HEK293T (cell line): Measurements from ENCODE around the gene XRCC6.

ENCODE experiments used
- CTCF ChIA-PET: fragments of 350-600 bp; formaldehyde crosslinking; extraction: SDS; loops from one replicate; lab custom pipeline; 2021; ENCODE audit warnings: antibody characterized with exemption, inconsistent platforms; lab: Yijun Ruan, JAX
- POLR2A ChIA-PET: fragments of 350-600 bp; formaldehyde crosslinking; extraction: SDS; loops from one replicate; lab custom pipeline; 2020; ENCODE audit warnings: antibody characterized with exemption, inconsistent platforms; lab: Yijun Ruan, JAX
- DNase-seq: peaks from one replicate; pipeline ENCODE4 v3.0.0; 2012; ENCODE audit warnings: mixed read lengths; ENCODE audit errors: extremely low spot score
- ARNT ChIP-seq: fragments of 450-650 bp; IDR thresholded peaks from 2 replicates; pipeline ENCODE4 v1.6.1; 2017; ENCODE audit warnings: mild to moderate bottlenecking
- BHLHE40 ChIP-seq: fragments of 450-650 bp; IDR thresholded peaks from 2 replicates; pipeline ENCODE4 v1.6.1; 2016; ENCODE audit warnings: mild to moderate bottlenecking, moderate library complexity, borderline replicate concordance
- CTBP1 ChIP-seq: fragments of 450-650 bp; IDR thresholded peaks from 2 replicates; pipeline ENCODE4 v1.6.1; 2016; ENCODE audit warnings: borderline replicate concordance
- ELF4 ChIP-seq: fragments of 450-650 bp; IDR thresholded peaks from 2 replicates; pipeline ENCODE4 v1.6.1; 2017; ENCODE audit warnings: antibody characterized with exemption
- FOXA1 ChIP-seq: fragments of 450-650 bp; IDR thresholded peaks from 2 replicates; pipeline ENCODE4 v1.6.1; 2016; ENCODE audit warnings: mild to moderate bottlenecking
- FOXK2 ChIP-seq: fragments of 450-650 bp; IDR thresholded peaks from 2 replicates; pipeline ENCODE4 v1.6.1; 2016; ENCODE audit warnings: mild to moderate bottlenecking
- FOXM1 ChIP-seq: fragments of 450-650 bp; IDR thresholded peaks from 2 replicates; pipeline ENCODE4 v1.6.1; 2017; ENCODE audit warnings: mild to moderate bottlenecking, borderline replicate concordance
- HDGF ChIP-seq: fragments of 450-650 bp; IDR thresholded peaks from 2 replicates; pipeline ENCODE4 v1.6.1; 2017; ENCODE audit warnings: antibody characterized with exemption, borderline replicate concordance
- L3MBTL2 ChIP-seq: fragments of 450-650 bp; conservative IDR thresholded peaks from 2 replicates; pipeline ENCODE4 v1.6.1; 2016; ENCODE audit warnings: mild to moderate bottlenecking
- LEF1 ChIP-seq: fragments of 450-650 bp; IDR thresholded peaks from 2 replicates; pipeline ENCODE4 v1.6.1; 2017; ENCODE audit warnings: mild to moderate bottlenecking, borderline replicate concordance
- NFRKB ChIP-seq: fragments of 450-650 bp; IDR thresholded peaks from 2 replicates; pipeline ENCODE4 v1.6.1; 2016; ENCODE audit warnings: mild to moderate bottlenecking, moderate library complexity
- PKNOX1 ChIP-seq: fragments of 450-650 bp; IDR thresholded peaks from 2 replicates; pipeline ENCODE4 v1.6.1; 2016
- SP1 ChIP-seq: fragments of 450-650 bp; IDR thresholded peaks from 2 replicates; pipeline ENCODE4 v1.6.1; 2017
- SUZ12 ChIP-seq: fragments of 450-650 bp; IDR thresholded peaks from 2 replicates; pipeline ENCODE4 v1.6.1; 2016; ENCODE audit warnings: mild to moderate bottlenecking
- TARDBP ChIP-seq: fragments of 450-650 bp; IDR thresholded peaks from 2 replicates; pipeline ENCODE4 v1.6.1; 2016
- ZNF384 ChIP-seq: fragments of 450-650 bp; IDR thresholded peaks from 2 replicates; pipeline ENCODE4 v1.6.1; 2016

Gene XRCC6

DNA sequence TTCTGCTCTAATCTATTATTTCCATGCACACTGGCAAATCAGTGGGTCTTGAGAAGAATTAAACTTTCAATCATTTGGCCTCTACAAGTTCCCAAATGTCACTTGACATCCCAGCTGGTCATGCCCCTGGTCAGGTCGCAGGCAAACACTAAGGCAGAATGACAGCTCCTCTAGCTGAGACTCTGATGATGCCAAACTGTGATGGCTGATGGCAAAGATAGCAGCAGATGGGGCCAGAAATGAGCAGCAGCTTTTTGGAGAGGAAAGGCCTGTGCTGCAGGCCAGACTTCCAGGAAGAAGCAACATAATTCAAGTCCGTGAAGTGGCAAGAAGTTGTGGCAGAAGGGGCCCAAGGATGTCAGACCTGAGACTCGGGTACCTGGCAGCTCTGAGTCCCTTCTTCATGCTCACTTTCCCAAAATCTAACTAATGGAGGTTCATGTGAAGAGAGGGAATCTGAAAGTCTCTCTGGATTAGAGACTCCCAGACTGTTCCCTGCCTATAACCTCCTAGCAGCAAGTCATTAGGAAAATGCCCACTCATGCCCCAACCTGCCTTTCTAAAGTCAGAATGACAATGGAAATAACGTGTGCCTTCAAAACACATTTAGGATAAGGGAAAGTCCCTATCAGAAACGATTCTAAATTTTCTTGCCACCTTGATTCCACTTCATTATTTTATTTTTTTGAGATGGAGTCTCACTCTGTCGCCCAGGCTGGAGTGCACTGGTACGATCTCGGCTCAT is 22.0 kb upstream of the XRCC6 start:
- no peak for DNase-seq
- TF ChIP-seq TARDBP (no peak), SUZ12 (no peak), PKNOX1 (no peak), CTBP1 (no peak), BHLHE40 (no peak), LEF1 (no peak), FOXM1 (no peak), FOXA1 (no peak), FOXK2 (no peak), HDGF (no peak), ELF4 (no peak)
- POLR2A ChIA-PET: interaction anchor here (1.7 to 1.9 kb wide), 3 partner anchors 9 to 28 kb away, joined by 3 to 7 read pairs (median 6); partner anchors contain the start of gene PMM1
- CTCF ChIA-PET: no interaction called here

DNA sequence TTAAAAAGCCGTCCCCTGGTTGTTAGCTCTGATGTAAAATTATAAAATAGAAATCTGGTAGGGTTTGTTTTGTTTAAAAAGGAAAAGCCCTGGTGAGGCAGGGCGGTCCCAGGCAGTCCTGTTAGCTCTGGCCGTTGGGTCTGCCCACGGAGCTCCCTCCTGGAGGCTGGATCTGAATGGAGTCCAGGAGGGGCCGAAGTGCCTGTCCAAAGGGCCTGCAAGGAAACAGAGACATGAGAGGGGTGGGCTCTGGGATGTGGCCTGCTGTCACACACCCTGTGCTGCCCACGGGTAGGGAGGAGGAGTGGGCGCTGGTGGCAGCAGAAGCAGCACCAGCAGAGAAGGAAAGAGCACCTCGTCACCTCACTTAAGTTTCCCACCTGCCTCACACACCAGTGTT is 20.1 kb upstream of the XRCC6 start:
- CTCF ChIA-PET: no interaction called here
- POLR2A ChIA-PET: interaction anchor here (1.9 kb wide), 1 partner anchor 11 kb away, joined by 6 read pairs; the partner anchor contains the start of gene PMM1
- DNase-seq: no peak
- TF ChIP-seq ELF4 (no peak), ZNF384 (no peak), SP1 (no peak), HDGF (no peak), FOXA1 (no peak), L3MBTL2 (no peak), CTBP1 (no peak), LEF1 (no peak), NFRKB (no peak), FOXK2 (no peak), BHLHE40 (no peak), FOXM1 (no peak), ARNT (no peak), PKNOX1 (no peak), TARDBP (no peak), SUZ12 (no peak)

- ChIA-PET POLR2A (interaction anchor here (1.1 to 4.1 kb wide), 3 partner anchors 14 to 156 kb away, joined by 3 to 19 read pairs (median 4); partner anchors contain the start of genes DESI1, PMM1 and XRCC6), CTCF (no interaction called here)
- no peak for DNase-seq
- TF ChIP-seq ARNT (no peak), ZNF384 (no peak), FOXK2 (no peak), FOXM1 (no peak), HDGF (no peak), NFRKB (no peak), ELF4 (no peak), LEF1 (no peak)
Measured at GRCh38 chr22:41603873-41604332, 17.2 kb upstream of the XRCC6 start.

DNA sequence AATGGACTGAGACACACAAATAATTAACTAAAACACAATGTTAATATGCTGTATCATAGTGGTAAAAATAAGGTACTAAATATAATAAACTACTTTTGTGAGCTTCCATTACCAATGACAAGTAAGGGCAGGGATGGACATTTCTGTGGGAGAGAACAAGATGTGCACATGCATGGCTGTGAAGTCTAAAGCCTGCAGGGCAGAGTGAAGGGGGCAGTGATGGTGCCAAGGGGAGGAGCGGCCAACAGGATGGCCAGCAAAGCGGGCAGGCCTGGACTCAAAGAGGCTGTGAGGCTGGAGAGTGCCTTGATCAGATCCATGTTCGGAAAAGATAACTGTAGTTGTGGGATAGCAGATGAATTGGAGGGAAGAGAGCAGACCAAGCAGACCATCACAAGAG is 12.7 kb upstream of the XRCC6 start:
- POLR2A ChIA-PET: no interaction called here
- CTCF ChIA-PET: no interaction called here
- DNase-seq: no peak
- TF ChIP-seq CTBP1 (no peak), PKNOX1 (no peak), SUZ12 (no peak), SP1 (no peak)

DNA sequence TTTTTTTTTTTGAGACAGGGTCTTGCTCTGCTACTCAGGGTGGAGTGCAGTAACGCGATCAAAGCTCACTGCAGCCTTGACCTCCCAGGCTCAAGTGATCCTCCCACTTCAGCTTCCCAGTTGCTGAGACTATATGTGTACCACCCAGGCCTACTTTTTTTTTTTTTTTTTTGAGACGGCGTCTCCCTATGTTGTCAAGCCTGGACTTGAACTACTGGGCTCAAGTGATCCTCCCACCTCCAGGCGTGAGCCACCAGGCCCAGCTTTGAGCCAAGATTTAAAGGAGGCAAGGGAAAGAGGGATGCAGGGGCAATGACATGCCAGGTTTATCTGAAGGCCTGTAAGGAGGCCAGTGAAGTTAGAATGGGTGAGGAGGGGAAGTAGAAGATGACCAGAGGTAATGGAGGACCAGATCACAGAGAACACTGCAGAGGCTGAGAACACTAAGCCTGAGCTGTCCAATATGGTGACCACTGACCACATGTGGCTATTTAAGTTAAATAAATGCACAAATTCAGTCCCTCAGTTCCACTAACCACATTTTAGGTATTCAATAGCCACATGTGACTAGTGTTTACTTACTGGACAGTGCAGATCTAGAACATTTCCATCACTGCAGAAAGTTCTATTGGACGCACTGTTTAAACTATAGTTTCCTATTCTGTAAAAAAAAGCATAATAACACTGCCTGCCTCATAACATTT is 8.3 kb upstream of the XRCC6 start:
- ChIA-PET POLR2A (interaction anchor here (0.8 to 3.0 kb wide), 5 partner anchors 8 to 66 kb away, joined by 3 to 15 read pairs (median 3); partner anchors contain the start of genes DESI1, PMM1 and XRCC6), CTCF (no interaction called here)
- no peak for DNase-seq
- TF ChIP-seq ARNT (no peak), SP1 (no peak), FOXK2 (no peak), FOXA1 (no peak), FOXM1 (no peak)

DNA sequence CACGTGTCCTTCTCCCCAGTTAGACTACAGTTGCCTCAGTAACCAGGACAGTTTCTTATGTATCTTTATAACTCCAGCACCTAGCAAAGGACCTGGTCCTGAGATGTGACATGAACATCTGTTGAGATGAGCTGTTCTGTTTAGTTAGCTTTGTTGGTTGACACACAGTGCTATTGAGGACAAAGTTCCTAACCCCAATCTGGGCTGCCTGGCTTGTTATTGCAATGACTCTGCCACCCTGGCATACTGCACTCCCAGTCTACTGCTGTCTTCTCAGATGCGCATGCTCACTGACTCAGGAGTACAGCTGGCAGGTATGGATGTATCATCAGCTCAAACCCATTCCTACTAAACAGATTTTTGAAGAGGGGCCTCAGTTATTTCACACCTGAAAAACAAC is 7.6 kb upstream of the XRCC6 start:
- ChIA-PET CTCF (no interaction called here), POLR2A (interaction anchor here (0.9 to 3.0 kb wide), 4 partner anchors 8 to 54 kb away, joined by 3 to 15 read pairs (median 3); partner anchors contain the start of genes DESI1, PMM1 and XRCC6)
- DNase-seq: no peak
- TF ChIP-seq PKNOX1: no peak
- no peak for TF ChIP-seq FOXK2
- TF ChIP-seq SUZ12: no peak
- no peak for TF ChIP-seq ELF4
- TF ChIP-seq TARDBP: no peak
- no peak for TF ChIP-seq ZNF384
- TF ChIP-seq CTBP1: no peak
- no peak for TF ChIP-seq FOXA1
- no peak for TF ChIP-seq L3MBTL2
- TF ChIP-seq ARNT: no peak
- TF ChIP-seq HDGF: no peak
- no peak for TF ChIP-seq BHLHE40
- TF ChIP-seq NFRKB: no peak
- TF ChIP-seq FOXM1: no peak
- TF ChIP-seq LEF1: no peak
- no peak for TF ChIP-seq SP1
